HEK293T (cell line): ENCODE measurements around the gene DRICH1.

Experiments
- BHLHE40 ChIP-seq: fragments of 450-650 bp; IDR thresholded peaks from 2 replicates; pipeline ENCODE4 v1.6.1; 2016; ENCODE audit warnings: mild to moderate bottlenecking, moderate library complexity, borderline replicate concordance
- ELF4 ChIP-seq: fragments of 450-650 bp; IDR thresholded peaks from 2 replicates; pipeline ENCODE4 v1.6.1; 2017; ENCODE audit warnings: antibody characterized with exemption
- FOXA1 ChIP-seq: fragments of 450-650 bp; IDR thresholded peaks from 2 replicates; pipeline ENCODE4 v1.6.1; 2016; ENCODE audit warnings: mild to moderate bottlenecking
- FOXK2 ChIP-seq: fragments of 450-650 bp; IDR thresholded peaks from 2 replicates; pipeline ENCODE4 v1.6.1; 2016; ENCODE audit warnings: mild to moderate bottlenecking
- FOXM1 ChIP-seq: fragments of 450-650 bp; IDR thresholded peaks from 2 replicates; pipeline ENCODE4 v1.6.1; 2017; ENCODE audit warnings: mild to moderate bottlenecking, borderline replicate concordance
- LEF1 ChIP-seq: fragments of 450-650 bp; IDR thresholded peaks from 2 replicates; pipeline ENCODE4 v1.6.1; 2017; ENCODE audit warnings: mild to moderate bottlenecking, borderline replicate concordance
- NFRKB ChIP-seq: fragments of 450-650 bp; IDR thresholded peaks from 2 replicates; pipeline ENCODE4 v1.6.1; 2016; ENCODE audit warnings: mild to moderate bottlenecking, moderate library complexity
- SP1 ChIP-seq: fragments of 450-650 bp; IDR thresholded peaks from 2 replicates; pipeline ENCODE4 v1.6.1; 2017
- SUZ12 ChIP-seq: fragments of 450-650 bp; IDR thresholded peaks from 2 replicates; pipeline ENCODE4 v1.6.1; 2016; ENCODE audit warnings: mild to moderate bottlenecking
- TARDBP ChIP-seq: fragments of 450-650 bp; IDR thresholded peaks from 2 replicates; pipeline ENCODE4 v1.6.1; 2016

GRCh38 chr22:23639661-23640060 is 7.5 kb upstream of the DRICH1 start:
- TF ChIP-seq SUZ12 = no peak
- TF ChIP-seq FOXM1 = no peak
- no peak for TF ChIP-seq BHLHE40
- TF ChIP-seq FOXK2 = no peak
- TF ChIP-seq FOXA1 = no peak
- TF ChIP-seq TARDBP = no peak
- no peak for TF ChIP-seq SP1
- TF ChIP-seq NFRKB = no peak
- TF ChIP-seq LEF1 = no peak
- TF ChIP-seq ELF4 = no peak
